ENCODE measurements around the gene AUTS2.

AUTS2 gene

GRCh38 chr7:70092314-70093204 is 494.3 kb downstream of the AUTS2 start:
- Histone ChIP-seq H3K27ac (ENCODE audit: low read depth, low read length) (no peak overlapping the region), H3K9me3 (ENCODE audit: control insufficient read depth in 5 of 5, low read length in 5 of 5) (no peaks in the 10 kb centered on the region), H3K4me3 (ENCODE audit: low read depth in 1 of 5, low read length in 5 of 5) (peak overlapping the region in 3 of 5 donors; percentile 26 to 40 (median 40)), H3K36me3 (ENCODE audit: control insufficient read depth in 5 of 5, insufficient read depth in 5 of 5, low read length in 5 of 5) (no peaks in the 10 kb centered on the region), H3K27me3 (ENCODE audit: control insufficient read depth in 5 of 5, insufficient read depth in 4 of 5, low read length in 5 of 5) (no peaks in the 10 kb centered on the region), H3K4me1 (ENCODE audit: control insufficient read depth in 5 of 5, insufficient read depth in 5 of 5, low read length in 5 of 5) (peaks cover 3 to 16% (median 14%) of the 10 kb centered on the region in 5 donors), H3K9ac (ENCODE audit: low read length in 5 of 5) (no peak overlapping the region)

- Histone ChIP-seq H3K9ac (ENCODE audit: low read length in 5 of 5) (no peak overlapping the region), H3K27me3 (ENCODE audit: control insufficient read depth in 5 of 5, insufficient read depth in 4 of 5, low read length in 5 of 5) (no peaks in the 10 kb centered on the region), H3K4me3 (ENCODE audit: low read depth in 1 of 5, low read length in 5 of 5) (no peak overlapping the region), H3K4me1 (ENCODE audit: control insufficient read depth in 5 of 5, insufficient read depth in 5 of 5, low read length in 5 of 5) (peaks cover 3 to 24% (median 18%) of the 10 kb centered on the region in 5 donors), H3K36me3 (ENCODE audit: control insufficient read depth in 5 of 5, insufficient read depth in 5 of 5, low read length in 5 of 5) (no peaks in the 10 kb centered on the region), H3K9me3 (ENCODE audit: control insufficient read depth in 5 of 5, low read length in 5 of 5) (no peaks in the 10 kb centered on the region), H3K27ac (ENCODE audit: low read depth, low read length) (no peak overlapping the region)
These were observed 495.1 kb downstream of the AUTS2 start for GRCh38 chr7:70093205-70093904.

- Histone ChIP-seq H3K9ac (ENCODE audit: low read length in 5 of 5) (no peak overlapping the region), H3K4me1 (ENCODE audit: control insufficient read depth in 5 of 5, insufficient read depth in 5 of 5, low read length in 5 of 5) (peaks cover 3 to 33% (median 29%) of the 10 kb centered on the region in 5 donors), H3K36me3 (ENCODE audit: control insufficient read depth in 5 of 5, insufficient read depth in 5 of 5, low read length in 5 of 5) (no peaks in the 10 kb centered on the region), H3K27ac (ENCODE audit: low read depth, low read length) (no peak overlapping the region), H3K4me3 (ENCODE audit: low read depth in 1 of 5, low read length in 5 of 5) (no peak overlapping the region), H3K9me3 (ENCODE audit: control insufficient read depth in 5 of 5, low read length in 5 of 5) (no peaks in the 10 kb centered on the region), H3K27me3 (ENCODE audit: control insufficient read depth in 5 of 5, insufficient read depth in 4 of 5, low read length in 5 of 5) (no peaks in the 10 kb centered on the region)
These were observed 496.6 kb downstream of the AUTS2 start for GRCh38 chr7:70094831-70095230.

GRCh38 chr7:70097645-70098044 is 499.4 kb downstream of the AUTS2 start:
- Histone ChIP-seq H3K4me1 (ENCODE audit: control insufficient read depth in 5 of 5, insufficient read depth in 5 of 5, low read length in 5 of 5) (peaks cover 0 to 30% (median 23%) of the 10 kb centered on the region in 5 donors), H3K9ac (ENCODE audit: low read length in 5 of 5) (no peak overlapping the region), H3K9me3 (ENCODE audit: control insufficient read depth in 5 of 5, low read length in 5 of 5) (no peaks in the 10 kb centered on the region), H3K27ac (ENCODE audit: low read depth, low read length) (no peak overlapping the region), H3K36me3 (ENCODE audit: control insufficient read depth in 5 of 5, insufficient read depth in 5 of 5, low read length in 5 of 5) (no peaks in the 10 kb centered on the region), H3K27me3 (ENCODE audit: control insufficient read depth in 5 of 5, insufficient read depth in 4 of 5, low read length in 5 of 5) (no peaks in the 10 kb centered on the region), H3K4me3 (ENCODE audit: low read depth in 1 of 5, low read length in 5 of 5) (no peak overlapping the region)

DNA sequence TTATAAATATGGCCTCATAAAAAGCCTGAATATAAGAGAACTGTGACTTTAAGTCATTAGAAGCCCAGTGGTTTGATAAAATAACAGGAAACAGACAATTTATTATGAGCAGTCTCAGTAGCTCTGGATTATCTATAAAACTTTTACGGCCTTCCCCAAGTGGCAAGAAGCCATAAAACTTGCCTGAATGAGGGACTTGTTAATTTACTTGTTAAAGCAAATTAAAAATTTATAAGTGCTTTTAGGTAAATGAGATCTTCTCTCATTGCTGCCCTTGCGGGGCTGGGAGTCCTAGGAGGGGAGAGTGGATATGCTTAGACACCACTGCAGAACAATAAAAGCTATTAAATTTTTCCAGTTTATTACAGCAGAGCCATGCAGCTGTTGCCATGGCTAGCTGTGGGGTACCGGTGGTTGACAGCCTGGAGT is 499.9 kb downstream of the AUTS2 start:
- Histone ChIP-seq H3K9me3 (ENCODE audit: control insufficient read depth in 5 of 5, low read length in 5 of 5) (no peaks in the 10 kb centered on the region), H3K27ac (ENCODE audit: low read depth, low read length) (no peak overlapping the region), H3K9ac (ENCODE audit: low read length in 5 of 5) (no peak overlapping the region), H3K27me3 (ENCODE audit: control insufficient read depth in 5 of 5, insufficient read depth in 4 of 5, low read length in 5 of 5) (no peaks in the 10 kb centered on the region), H3K4me1 (ENCODE audit: control insufficient read depth in 5 of 5, insufficient read depth in 5 of 5, low read length in 5 of 5) (peaks cover 0 to 26% (median 18%) of the 10 kb centered on the region in 5 donors), H3K4me3 (ENCODE audit: low read depth in 1 of 5, low read length in 5 of 5) (no peak overlapping the region), H3K36me3 (ENCODE audit: control insufficient read depth in 5 of 5, insufficient read depth in 5 of 5, low read length in 5 of 5) (no peaks in the 10 kb centered on the region)

GRCh38 chr7:70098905-70099672 is 500.8 kb downstream of the AUTS2 start:
- no peak overlapping the region for H3K27ac ChIP-seq (ENCODE audit: low read depth, low read length)
- no peaks in the 10 kb centered on the region for H3K36me3 ChIP-seq (ENCODE audit: control insufficient read depth in 5 of 5, insufficient read depth in 5 of 5, low read length in 5 of 5)
- no peaks in the 10 kb centered on the region for H3K27me3 ChIP-seq (ENCODE audit: control insufficient read depth in 5 of 5, insufficient read depth in 4 of 5, low read length in 5 of 5)
- H3K9ac ChIP-seq (ENCODE audit: low read length in 5 of 5), result peak overlapping the region in 1 of 5 donors; percentile 28
- H3K4me1 ChIP-seq (ENCODE audit: control insufficient read depth in 5 of 5, insufficient read depth in 5 of 5, low read length in 5 of 5), result peaks cover 0 to 22% (median 14%) of the 10 kb centered on the region in 5 donors
- no peaks in the 10 kb centered on the region for H3K9me3 ChIP-seq (ENCODE audit: control insufficient read depth in 5 of 5, low read length in 5 of 5)
- no peak overlapping the region for H3K4me3 ChIP-seq (ENCODE audit: low read depth in 1 of 5, low read length in 5 of 5)

DNA sequence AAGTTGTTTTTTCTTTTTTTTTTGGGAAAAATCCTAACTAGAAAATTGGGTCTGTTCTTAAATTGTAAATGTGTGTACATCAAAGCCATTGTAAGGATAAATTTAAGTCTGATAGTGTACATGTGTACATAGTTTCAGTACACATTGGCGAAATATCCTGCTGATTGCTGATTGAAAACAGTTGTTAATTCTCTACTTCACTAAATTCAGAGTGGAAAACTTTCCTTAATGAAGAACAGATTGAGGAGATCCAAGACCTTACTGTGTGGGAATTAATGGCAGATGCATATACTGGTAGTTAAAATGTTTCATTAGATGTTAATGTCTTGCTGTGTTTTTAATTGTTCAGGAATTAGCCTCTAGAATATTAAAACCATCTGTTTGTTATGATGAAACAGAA is 506.0 kb downstream of the AUTS2 start:
- H3K27ac ChIP-seq (ENCODE audit: low read depth, low read length), result no peak overlapping the region
- H3K9me3 ChIP-seq (ENCODE audit: control insufficient read depth in 5 of 5, low read length in 5 of 5), result no peaks in the 10 kb centered on the region
- no peak overlapping the region for H3K9ac ChIP-seq (ENCODE audit: low read length in 5 of 5)
- peaks cover 0 to 7% (median 4%) of the 10 kb centered on the region in 5 donors for H3K4me1 ChIP-seq (ENCODE audit: control insufficient read depth in 5 of 5, insufficient read depth in 5 of 5, low read length in 5 of 5)
- no peaks in the 10 kb centered on the region for H3K27me3 ChIP-seq (ENCODE audit: control insufficient read depth in 5 of 5, insufficient read depth in 4 of 5, low read length in 5 of 5)
- no peaks in the 10 kb centered on the region for H3K36me3 ChIP-seq (ENCODE audit: control insufficient read depth in 5 of 5, insufficient read depth in 5 of 5, low read length in 5 of 5)
- no peak overlapping the region for H3K4me3 ChIP-seq (ENCODE audit: low read depth in 1 of 5, low read length in 5 of 5)

GRCh38 chr7:70113078-70113477 is 514.8 kb downstream of the AUTS2 start:
- Histone ChIP-seq H3K4me3 (ENCODE audit: low read depth in 1 of 5, low read length in 5 of 5) (no peak overlapping the region), H3K27me3 (ENCODE audit: control insufficient read depth in 5 of 5, insufficient read depth in 4 of 5, low read length in 5 of 5) (no peaks in the 10 kb centered on the region), H3K9me3 (ENCODE audit: control insufficient read depth in 5 of 5, low read length in 5 of 5) (no peaks in the 10 kb centered on the region), H3K9ac (ENCODE audit: low read length in 5 of 5) (no peak overlapping the region), H3K4me1 (ENCODE audit: control insufficient read depth in 5 of 5, insufficient read depth in 5 of 5, low read length in 5 of 5) (peaks cover 0 to 4% (median 0%) of the 10 kb centered on the region in 5 donors), H3K27ac (ENCODE audit: low read depth, low read length) (no peak overlapping the region), H3K36me3 (ENCODE audit: control insufficient read depth in 5 of 5, insufficient read depth in 5 of 5, low read length in 5 of 5) (no peaks in the 10 kb centered on the region)

GRCh38 chr7:70113536-70113935 is 515.3 kb downstream of the AUTS2 start:
- no peaks in the 10 kb centered on the region for H3K9me3 ChIP-seq (ENCODE audit: control insufficient read depth in 5 of 5, low read length in 5 of 5)
- H3K27ac ChIP-seq (ENCODE audit: low read depth, low read length), result no peak overlapping the region
- H3K4me1 ChIP-seq (ENCODE audit: control insufficient read depth in 5 of 5, insufficient read depth in 5 of 5, low read length in 5 of 5), result peaks cover 0 to 4% (median 0%) of the 10 kb centered on the region in 5 donors
- no peak overlapping the region for H3K4me3 ChIP-seq (ENCODE audit: low read depth in 1 of 5, low read length in 5 of 5)
- H3K36me3 ChIP-seq (ENCODE audit: control insufficient read depth in 5 of 5, insufficient read depth in 5 of 5, low read length in 5 of 5), result no peaks in the 10 kb centered on the region
- no peaks in the 10 kb centered on the region for H3K27me3 ChIP-seq (ENCODE audit: control insufficient read depth in 5 of 5, insufficient read depth in 4 of 5, low read length in 5 of 5)
- H3K9ac ChIP-seq (ENCODE audit: low read length in 5 of 5), result no peak overlapping the region
